Uterus (tissue), 2 donors: ENCODE measurements around the gene EEF1AKMT3.

Source experiments
- CTCF ChIP-seq, 4 experiments: fragments of 200-600 bp in 2 of 4; fragments of 450-650 bp in 2 of 4; sonication (generic) in 2 of 4; IDR thresholded peaks; one replicate each; pipeline ENCODE4 v1.5.1; 2016 to 2019; ENCODE audit warnings: antibody characterized with exemption in 4 of 4, mild to moderate bottlenecking in 2 of 4, moderate library complexity in 1 of 4
- POLR2A ChIP-seq, 2 donors: fragments of 450-650 bp; IDR thresholded peaks; one replicate each; pipeline ENCODE4 v1.6.1; 2016; ENCODE audit warnings: antibody characterized with exemption in 2 of 2, mild to moderate bottlenecking in 1 of 2, moderate library complexity in 1 of 2

GRCh38 chr12:57724003-57724935, 48.1 kb upstream of the EEF1AKMT3 start:
- no peak for TF ChIP-seq CTCF (IDR thresholded peaks at IDR 0.05)
- TF ChIP-seq POLR2A (IDR thresholded peaks at IDR 0.05) = no peak
